Fibroblast of lung (primary cell): Measurements from ENCODE around the gene MGP. TPM values are rescaled to one million over a fixed set of nuclear protein-coding genes. Genes with fewer than 3 reads are reported as not detected.

Experiments used
- DNase-seq, 2 donors: peaks; one replicate each; pipeline versions ENCODE4 v3.0.0 to v3.0.0-alpha.2; 2010; ENCODE audit warnings: low read depth in 2 of 2
- H2AFZ ChIP-seq: 2 replicates; pipeline ENCODE4 v1.5.1; 2012; ENCODE audit warnings: low read length, control low read depth, inconsistent platforms
- H3K27ac ChIP-seq: 2 replicates; pipeline ENCODE4 v1.5.1; 2011; ENCODE audit warnings: low read length, control low read depth; ENCODE audit not compliant: insufficient read depth
- H3K27me3 ChIP-seq: 2 replicates; pipeline ENCODE4 v1.5.1; 2011; ENCODE audit warnings: mild to moderate bottlenecking, low read length; ENCODE audit not compliant: control insufficient read depth, insufficient read depth
- H3K36me3 ChIP-seq: 2 replicates; pipeline ENCODE4 v1.5.1; 2011; ENCODE audit warnings: low read length; ENCODE audit not compliant: control insufficient read depth, insufficient read depth
- H3K4me1 ChIP-seq: 2 replicates; pipeline ENCODE4 v1.5.1; 2011; ENCODE audit warnings: low read length; ENCODE audit not compliant: control insufficient read depth, insufficient read depth; ENCODE audit errors: extremely low read depth
- H3K4me2 ChIP-seq: 2 replicates; pipeline ENCODE4 v1.5.1; 2011; ENCODE audit warnings: low read length, control low read depth; ENCODE audit not compliant: insufficient read depth; ENCODE audit errors: extremely low read depth
- H3K4me3 ChIP-seq, 4 experiments: fragments of 200-600 bp in 1 of 4; sonication (generic) in 1 of 4; replicated peaks in 1 of 4; 2 replicates each; pipeline ENCODE4 v1.5.1; 2011 to 2016; ENCODE audit warnings: low read length in 4 of 4, low read depth in 3 of 4, mild to moderate bottlenecking in 3 of 4, control low read depth in 2 of 4, inconsistent platforms in 1 of 4, mixed read lengths in 1 of 4; ENCODE audit not compliant: insufficient read depth in 1 of 4; ENCODE audit errors: control extremely low read depth in 1 of 4
- H3K79me2 ChIP-seq: 2 replicates; pipeline ENCODE4 v1.5.1; 2012; ENCODE audit warnings: mild to moderate bottlenecking, low read length, inconsistent platforms; ENCODE audit not compliant: control insufficient read depth, insufficient read depth
- H3K9ac ChIP-seq: 2 replicates; pipeline ENCODE4 v1.5.1; 2011; ENCODE audit warnings: mild to moderate bottlenecking, low read length, control low read depth; ENCODE audit not compliant: insufficient read depth
- H3K9me3 ChIP-seq: 2 replicates; pipeline ENCODE4 v1.5.1; 2012; ENCODE audit warnings: low read depth, low read length; ENCODE audit not compliant: control insufficient read depth, insufficient read depth
- H4K20me1 ChIP-seq: 2 replicates; pipeline ENCODE4 v1.5.1; 2011; ENCODE audit warnings: low read length; ENCODE audit not compliant: control insufficient read depth, insufficient read depth; ENCODE audit errors: extremely low read depth
- EZH2 ChIP-seq: IDR thresholded peaks from 2 replicates; pipeline ENCODE4 v1.5.1; 2012; ENCODE audit warnings: low read length, control low read depth, mild to moderate bottlenecking; ENCODE audit errors: missing control alignments
- polyA plus RNA-seq, 2 donors: library from polyadenylated mRNA; depleted of rRNA in 1 of 2; stranded (reverse) in 1 of 2; unstranded in 1 of 2; fragments of >200 nt; gene quantifications; 2 replicates each; pipeline ENCODE4 v1.2.1, GENCODE V29; 2011 to 2012; ENCODE audit warnings: missing spikeins in 1 of 2
- total RNA-seq: library from RNA; depleted of rRNA; stranded (reverse); fragments of >200 nt; gene quantifications from 2 replicates; pipeline ENCODE4 v1.2.1, GENCODE V29; 2014
- TF ChIP-seq, protein P1 (sequence below), 2 donors: IDR thresholded peaks in 1 of 2; conservative IDR thresholded peaks in 1 of 2; 1 replicate in 1 of 2; 2 replicates in 1 of 2; pipeline ENCODE4 v1.5.1; 2011 to 2012; ENCODE audit warnings: low read length in 2 of 2, control low read depth in 1 of 2, inconsistent platforms in 1 of 2, low read depth in 1 of 2, mild to moderate bottlenecking in 1 of 2

The MGP gene
- total and polyA plus RNA-seq, 2 donors (not counting 1 experiment from before 2014, with no cell fraction given), result 2.0 to 15.9 TPM

DNA sequence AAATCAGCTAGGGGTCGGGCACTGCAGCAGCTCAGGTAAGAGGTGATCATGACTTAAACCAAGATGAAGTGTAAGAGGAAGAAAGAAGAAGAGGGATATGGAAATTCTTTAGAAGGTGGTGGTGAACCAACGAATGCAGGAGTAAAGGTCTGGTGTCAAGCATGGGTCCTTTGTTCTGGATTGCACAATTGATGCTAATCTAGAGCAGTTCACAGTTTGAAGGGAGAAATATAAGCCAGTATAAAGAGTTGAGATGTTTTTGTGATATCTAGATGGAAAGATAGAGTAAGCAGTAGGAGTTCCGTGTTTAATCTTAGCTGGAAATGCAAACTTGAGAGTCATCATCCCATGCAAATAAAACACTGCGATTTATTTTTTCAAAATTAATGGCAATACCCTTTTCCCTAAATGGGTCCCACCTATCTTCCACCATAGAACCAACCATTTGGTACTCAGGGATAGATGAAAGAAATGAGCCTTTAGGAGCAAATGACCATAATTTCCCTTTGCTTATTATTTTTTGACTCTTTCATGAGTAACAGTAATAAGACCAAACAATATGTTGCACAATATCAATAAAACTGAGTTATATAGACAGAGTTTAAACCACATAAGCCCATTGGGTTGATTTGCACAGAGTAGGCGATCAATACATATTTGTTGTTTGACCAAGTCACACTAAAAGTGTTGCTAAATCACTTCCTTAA is 15.0 kb upstream of the MGP start:
- H3K4me1 ChIP-seq, result no peaks in the 10 kb centered on the region
- TF ChIP-seq, protein P1, sequence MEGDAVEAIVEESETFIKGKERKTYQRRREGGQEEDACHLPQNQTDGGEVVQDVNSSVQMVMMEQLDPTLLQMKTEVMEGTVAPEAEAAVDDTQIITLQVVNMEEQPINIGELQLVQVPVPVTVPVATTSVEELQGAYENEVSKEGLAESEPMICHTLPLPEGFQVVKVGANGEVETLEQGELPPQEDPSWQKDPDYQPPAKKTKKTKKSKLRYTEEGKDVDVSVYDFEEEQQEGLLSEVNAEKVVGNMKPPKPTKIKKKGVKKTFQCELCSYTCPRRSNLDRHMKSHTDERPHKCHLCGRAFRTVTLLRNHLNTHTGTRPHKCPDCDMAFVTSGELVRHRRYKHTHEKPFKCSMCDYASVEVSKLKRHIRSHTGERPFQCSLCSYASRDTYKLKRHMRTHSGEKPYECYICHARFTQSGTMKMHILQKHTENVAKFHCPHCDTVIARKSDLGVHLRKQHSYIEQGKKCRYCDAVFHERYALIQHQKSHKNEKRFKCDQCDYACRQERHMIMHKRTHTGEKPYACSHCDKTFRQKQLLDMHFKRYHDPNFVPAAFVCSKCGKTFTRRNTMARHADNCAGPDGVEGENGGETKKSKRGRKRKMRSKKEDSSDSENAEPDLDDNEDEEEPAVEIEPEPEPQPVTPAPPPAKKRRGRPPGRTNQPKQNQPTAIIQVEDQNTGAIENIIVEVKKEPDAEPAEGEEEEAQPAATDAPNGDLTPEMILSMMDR (conservative IDR thresholded peaks at IDR 0.05 in 1 of 2, IDR thresholded peaks at IDR 0.05 in 1 of 2; ENCODE audit: low read depth in 1 of 2, low read length in 2 of 2), result no peak
- TF ChIP-seq EZH2, result no peak
- H3K27me3 ChIP-seq, result no peaks in the 10 kb centered on the region
- H3K4me3 ChIP-seq, result no peak overlapping the region
- H3K79me2 ChIP-seq, result no peaks in the 10 kb centered on the region
- H4K20me1 ChIP-seq, result no peaks in the 10 kb centered on the region
- no peaks in the 10 kb centered on the region for H3K9me3 ChIP-seq
- H3K4me2 ChIP-seq, result no peak overlapping the region
- no peak overlapping the region for H2AFZ ChIP-seq
- no peak for DNase-seq
- H3K9ac ChIP-seq, result no peak overlapping the region
- H3K36me3 ChIP-seq, result no peaks in the 10 kb centered on the region
- no peak overlapping the region for H3K27ac ChIP-seq

DNA sequence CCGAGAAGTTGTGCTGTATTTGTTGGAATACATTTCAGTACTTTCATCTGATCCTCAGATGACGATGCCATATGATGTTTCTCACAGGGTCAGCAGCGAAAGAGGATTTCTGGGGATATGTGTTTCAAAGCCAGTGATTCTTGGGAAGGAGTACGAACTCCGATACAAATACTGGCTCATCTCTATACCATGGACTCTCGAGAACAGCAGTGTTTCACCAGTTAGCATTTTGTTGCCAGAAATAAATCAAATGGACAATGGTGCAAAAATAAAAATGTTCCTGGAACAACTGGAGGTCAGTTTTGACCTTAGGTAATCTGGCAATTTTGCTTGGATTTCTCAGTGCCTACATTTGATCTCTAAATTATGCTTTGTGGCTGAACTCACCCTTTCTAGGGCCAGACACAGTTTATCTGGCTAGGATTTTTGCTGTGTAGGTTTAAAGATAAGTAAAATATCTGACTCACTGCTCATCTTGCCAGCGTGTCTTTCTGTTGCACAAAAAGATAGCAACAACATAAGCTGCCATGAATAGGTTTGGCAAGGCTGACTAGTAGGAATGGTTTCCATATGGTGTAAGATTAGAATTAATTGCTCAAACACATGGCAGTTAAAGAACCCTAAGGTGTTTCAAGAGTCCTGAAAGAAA is 11.0 kb upstream of the MGP start:
- Histone ChIP-seq H2AFZ (peak overlapping the region; percentile 60), H3K9me3 (no peaks in the 10 kb centered on the region), H3K4me2 (peak overlapping the region; percentile 76), H3K27ac (no peak overlapping the region), H3K9ac (no peak overlapping the region), H3K4me1 (no peaks in the 10 kb centered on the region), H4K20me1 (no peaks in the 10 kb centered on the region), H3K4me3 (peak overlapping the region in 2 of 4 experiments; percentile 5 to 12), H3K36me3 (no peaks in the 10 kb centered on the region), H3K79me2 (no peaks in the 10 kb centered on the region), H3K27me3 (no peaks in the 10 kb centered on the region)
- peak; percentile 80 to 91 for DNase-seq
- TF ChIP-seq, protein P1 (conservative IDR thresholded peaks at IDR 0.05 in 1 of 2, IDR thresholded peaks at IDR 0.05 in 1 of 2; ENCODE audit: low read depth in 1 of 2, low read length in 2 of 2), result no peak
- TF ChIP-seq EZH2, result no peak

DNA sequence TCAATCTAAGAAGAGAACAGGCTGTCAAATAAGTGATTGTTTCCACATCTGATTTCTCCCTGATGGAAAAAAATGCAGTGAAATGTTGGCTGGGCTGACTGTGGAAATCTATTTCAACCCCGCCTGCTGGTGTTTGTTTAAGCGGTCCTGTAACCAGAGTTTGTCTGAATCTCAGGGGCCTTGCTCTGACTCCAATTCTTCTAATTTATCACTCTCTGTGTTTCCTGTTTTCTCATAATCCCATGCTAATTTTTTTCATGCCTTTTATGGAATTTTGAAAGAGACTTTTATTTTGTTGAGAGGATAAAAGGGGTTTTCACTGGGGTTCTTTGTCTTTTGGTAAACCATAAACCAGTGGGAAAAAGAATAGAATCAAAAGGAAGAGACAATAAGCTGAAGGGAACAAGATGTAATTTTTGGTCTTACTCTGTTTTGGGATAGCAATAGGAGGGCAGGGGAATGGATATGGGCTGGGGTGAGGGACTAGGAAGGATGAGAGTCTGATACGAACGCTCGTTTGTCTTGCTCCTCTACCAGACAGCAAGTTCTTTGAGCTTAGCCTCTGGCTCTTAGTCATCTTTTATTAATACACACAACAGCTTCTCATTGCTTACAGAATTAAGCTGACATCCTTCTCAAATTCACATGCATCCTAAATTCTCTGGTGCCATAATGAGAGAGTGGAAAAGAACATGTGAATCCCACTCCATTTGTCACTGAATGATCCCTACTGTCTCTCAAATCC is 8.0 kb upstream of the MGP start:
- peaks cover 2% of the 10 kb centered on the region for H3K27me3 ChIP-seq
- peak overlapping the region; percentile 14 for H2AFZ ChIP-seq

More for the DNA sequence above, 8.0 kb upstream of the MGP start:
- no peak for TF ChIP-seq EZH2
- TF ChIP-seq, protein P1 (conservative IDR thresholded peaks at IDR 0.05 in 1 of 2, IDR thresholded peaks at IDR 0.05 in 1 of 2; ENCODE audit: low read depth in 1 of 2, low read length in 2 of 2), result peak in 1 of 2 donors; percentile 40
- no peak overlapping the region for H3K4me2 ChIP-seq
- no peak overlapping the region for H3K27ac ChIP-seq
- H3K36me3 ChIP-seq, result no peaks in the 10 kb centered on the region
- no peaks in the 10 kb centered on the region for H3K9me3 ChIP-seq
- H3K9ac ChIP-seq, result no peak overlapping the region
- H4K20me1 ChIP-seq, result no peaks in the 10 kb centered on the region
- no peaks in the 10 kb centered on the region for H3K79me2 ChIP-seq
- DNase-seq, result peak; percentile 42 to 44
- H3K4me1 ChIP-seq, result no peaks in the 10 kb centered on the region
- H3K4me3 ChIP-seq, result no peak overlapping the region
